ENCODE results near the gene TMEM168. TPM values are rescaled to one million over a fixed set of nuclear protein-coding genes. Genes with fewer than 3 reads are reported as not detected.

TMEM168 gene
- total and polyA plus RNA-seq, 2 of the 13 experiments (the other 11 are each of a cell fraction or from before 2014, with no cell fraction given) = 8.7 to 15.7 TPM

GRCh38 chr7:112789817-112790585, at the start of gene TMEM168 (continued):
- TF ChIP-seq ZNF256 (CRISPR knock-in tag; conservative IDR thresholded peaks at IDR 0.05) (no peak), MLX (CRISPR knock-in tag; IDR thresholded peaks at IDR 0.05) (no peak), ZBTB25 (CRISPR knock-in tag; IDR thresholded peaks at IDR 0.05) (0 out of 2 replicates have a peak, but pooled peaks have one; percentile 73), ZNF850 (CRISPR knock-in tag; conservative IDR thresholded peaks at IDR 0.05) (no peak), ZFP41 (CRISPR knock-in tag; IDR thresholded peaks at IDR 0.05; ENCODE audit: borderline replicate concordance) (no peak), TP53 (CRISPR knock-in tag; conservative IDR thresholded peaks at IDR 0.05) (0 out of 2 replicates have a peak, but pooled peaks have one; percentile 34), ZNF687 (CRISPR knock-in tag; IDR thresholded peaks at IDR 0.05) (peak; percentile 90), MEF2D (CRISPR knock-in tag; IDR thresholded peaks at IDR 0.05) (no peak), RELA (CRISPR knock-in tag; IDR thresholded peaks at IDR 0.05) (no peak), ARNTL (CRISPR knock-in tag; IDR thresholded peaks at IDR 0.05) (no peak), THRA (CRISPR knock-in tag; IDR thresholded peaks at IDR 0.05; ENCODE audit: borderline replicate concordance) (no peak), MXD4 (CRISPR knock-in tag; IDR thresholded peaks at IDR 0.05) (no peak), ZUFSP (CRISPR knock-in tag; IDR thresholded peaks at IDR 0.05; ENCODE audit: borderline replicate concordance) (no peak), TRAFD1 (CRISPR knock-in tag; IDR thresholded peaks at IDR 0.05; ENCODE audit: borderline replicate concordance) (no peak), NFIB (CRISPR knock-in tag; IDR thresholded peaks at IDR 0.05; ENCODE audit: borderline replicate concordance) (no peak), TFE3 (CRISPR knock-in tag; IDR thresholded peaks at IDR 0.05) (no peak)
